Gastroesophageal sphincter (tissue), 4 donors: ENCODE measurements around the gene IL1RAPL1. TPM values are rescaled to one million over a fixed set of nuclear protein-coding genes. Genes with fewer than 3 reads are reported as not detected.

Source experiments
- ATAC-seq: fragments of 150-250 bp; one replicate; pipeline ENCODE4 v1.9.1; 2016; ENCODE audit warnings: mild to moderate bottlenecking, moderate library complexity
- H3K27ac ChIP-seq, 4 donors: fragments of 200-600 bp; sonication (generic) in 3 of 4; 1 replicate in 3 of 4; 2 replicates in 1 of 4; pipeline ENCODE4 v1.5.1; 2016 to 2019
- H3K27me3 ChIP-seq: fragments of 200-600 bp; sonication (generic); one replicate; pipeline ENCODE4 v1.5.1; 2019
- H3K36me3 ChIP-seq, 2 donors: fragments of 200-600 bp; sonication (generic); one replicate each; pipeline ENCODE4 v1.5.1; 2019; ENCODE audit warnings: control low read depth in 1 of 2
- H3K4me1 ChIP-seq, 3 donors: fragments of 200-600 bp; sonication (generic); 1 replicate in 2 of 3; 2 replicates in 1 of 3; pipeline ENCODE4 v1.5.1; 2016 to 2019; ENCODE audit warnings: control low read depth in 2 of 3
- H3K4me3 ChIP-seq, 2 donors: fragments of 200-600 bp; sonication (generic); one replicate each; pipeline ENCODE4 v1.5.1; 2019; ENCODE audit warnings: mild to moderate bottlenecking in 1 of 2, moderate library complexity in 1 of 2
- H3K9me3 ChIP-seq, 3 donors: fragments of 200-600 bp; sonication (generic); one replicate each; pipeline ENCODE4 v1.5.1; 2017 to 2019; ENCODE audit warnings: control low read depth in 2 of 3
- EP300 ChIP-seq: sonication (generic); formaldehyde crosslinking; IDR thresholded peaks from one replicate; pipeline ENCODE4 v1.6.1; 2017; ENCODE audit warnings: antibody characterized with exemption, mild to moderate bottlenecking
- POLR2A ChIP-seq, 2 donors: fragments of 450-650 bp; IDR thresholded peaks; one replicate each; pipeline ENCODE4 v1.6.1; 2017; ENCODE audit warnings: antibody characterized with exemption in 2 of 2, mild to moderate bottlenecking in 2 of 2, moderate library complexity in 1 of 2
- POLR2AphosphoS5 ChIP-seq: sonication (generic); formaldehyde crosslinking; IDR thresholded peaks from one replicate; pipeline ENCODE4 v1.6.1; 2017; ENCODE audit warnings: antibody characterized with exemption
- WGBS, 2 donors: methylation state at CpG; one replicate each; pipeline ENCODE4 v1.1.5; 2018; ENCODE audit warnings: low coverage in 1 of 2; 5-methylcytosine and 5-hydroxymethylcytosine counted together
- total RNA-seq, 4 donors: library from RNA; depleted of rRNA; stranded (reverse); fragments of >200 nt; gene quantifications; one replicate each; pipeline ENCODE4 v1.1.0, GENCODE V29; 2016
- TF ChIP-seq, protein P1 (sequence below), 4 experiments: fragments of 200-600 bp in 2 of 4; fragments of 450-650 bp in 2 of 4; sonication (generic) in 1 of 4; IDR thresholded peaks; one replicate each; pipeline ENCODE4 v1.5.1; 2017 to 2019; ENCODE audit warnings: antibody characterized with exemption in 4 of 4, mild to moderate bottlenecking in 2 of 4, moderate library complexity in 2 of 4

IL1RAPL1 gene
- total RNA-seq, 4 donors from 2014 or later, result 0.27 to 1.6 (median 0.44) TPM

- TF ChIP-seq POLR2AphosphoS5, result no peak
- TF ChIP-seq, protein P1, sequence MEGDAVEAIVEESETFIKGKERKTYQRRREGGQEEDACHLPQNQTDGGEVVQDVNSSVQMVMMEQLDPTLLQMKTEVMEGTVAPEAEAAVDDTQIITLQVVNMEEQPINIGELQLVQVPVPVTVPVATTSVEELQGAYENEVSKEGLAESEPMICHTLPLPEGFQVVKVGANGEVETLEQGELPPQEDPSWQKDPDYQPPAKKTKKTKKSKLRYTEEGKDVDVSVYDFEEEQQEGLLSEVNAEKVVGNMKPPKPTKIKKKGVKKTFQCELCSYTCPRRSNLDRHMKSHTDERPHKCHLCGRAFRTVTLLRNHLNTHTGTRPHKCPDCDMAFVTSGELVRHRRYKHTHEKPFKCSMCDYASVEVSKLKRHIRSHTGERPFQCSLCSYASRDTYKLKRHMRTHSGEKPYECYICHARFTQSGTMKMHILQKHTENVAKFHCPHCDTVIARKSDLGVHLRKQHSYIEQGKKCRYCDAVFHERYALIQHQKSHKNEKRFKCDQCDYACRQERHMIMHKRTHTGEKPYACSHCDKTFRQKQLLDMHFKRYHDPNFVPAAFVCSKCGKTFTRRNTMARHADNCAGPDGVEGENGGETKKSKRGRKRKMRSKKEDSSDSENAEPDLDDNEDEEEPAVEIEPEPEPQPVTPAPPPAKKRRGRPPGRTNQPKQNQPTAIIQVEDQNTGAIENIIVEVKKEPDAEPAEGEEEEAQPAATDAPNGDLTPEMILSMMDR (IDR thresholded peaks at IDR 0.05), result no peak
- TF ChIP-seq EP300, result no peak
- TF ChIP-seq POLR2A (IDR thresholded peaks at IDR 0.05), result no peak
- no peak for ATAC-seq
- Histone ChIP-seq H3K4me1 (no peaks in the 10 kb centered on the region), H3K9me3 (no peaks in the 10 kb centered on the region), H3K36me3 (no peaks in the 10 kb centered on the region), H3K27ac (no peak overlapping the region), H3K4me3 (no peak overlapping the region), H3K27me3 (no peaks in the 10 kb centered on the region)
- WGBS, 2 donors, result 77 to 78% methylated on average over 2 of the region's 2 CpGs
These were observed 1285.6 kb downstream of the IL1RAPL1 start for GRCh38 chrX:29872831-29873230.

DNA sequence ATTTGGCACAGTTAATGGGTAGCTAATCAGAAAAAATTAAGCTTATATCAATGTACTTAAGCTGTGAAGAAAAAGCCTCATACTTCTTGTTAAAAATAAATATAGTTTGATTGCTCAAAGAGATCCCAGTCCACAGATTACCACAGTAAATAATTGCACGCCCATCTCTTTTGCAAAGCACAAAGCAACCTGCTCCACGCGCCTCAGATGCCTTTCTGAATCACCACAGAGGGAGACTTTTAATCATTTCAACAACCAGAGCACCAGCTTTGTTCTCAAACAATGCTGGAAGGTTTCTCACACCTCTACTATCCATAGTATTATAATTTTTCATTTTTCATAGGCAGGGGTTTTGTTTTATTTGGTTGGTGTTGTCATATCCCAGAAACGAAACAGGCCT is 1289.5 kb downstream of the IL1RAPL1 start:
- Histone ChIP-seq H3K27me3 (no peaks in the 10 kb centered on the region), H3K4me3 (no peak overlapping the region), H3K4me1 (no peaks in the 10 kb centered on the region), H3K27ac (no peak overlapping the region), H3K36me3 (no peaks in the 10 kb centered on the region), H3K9me3 (no peaks in the 10 kb centered on the region)
- TF ChIP-seq, protein P1 (IDR thresholded peaks at IDR 0.05), result no peak
- no peak for ATAC-seq
- 69 to 95% methylated on average over 3 of the region's 4 CpGs for WGBS, 2 donors

DNA sequence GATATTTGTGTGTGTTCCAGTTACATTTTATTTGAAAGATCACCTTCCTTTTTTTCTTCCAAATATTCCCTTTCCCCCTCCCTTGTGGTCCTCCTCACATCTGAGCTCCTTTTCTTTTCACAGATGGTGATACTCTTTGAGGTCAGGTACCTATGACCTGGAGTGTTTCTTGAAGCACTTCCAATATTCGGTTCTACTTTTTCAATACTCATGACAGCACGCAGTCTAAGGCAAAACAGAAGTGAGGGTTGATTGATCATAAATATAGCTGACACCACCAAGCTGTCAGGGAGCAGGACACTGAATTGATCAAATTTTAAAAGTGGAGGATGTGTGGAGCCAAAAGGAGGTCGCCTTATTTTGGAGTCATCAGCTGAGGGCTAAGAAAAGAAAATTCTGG is 1293.7 kb downstream of the IL1RAPL1 start:
- 46 to 71% methylated on average over 1 to 3 of the region's 3 CpGs for WGBS, 2 donors
- Histone ChIP-seq H3K4me3 (no peak overlapping the region), H3K9me3 (no peaks in the 10 kb centered on the region), H3K36me3 (no peaks in the 10 kb centered on the region), H3K27me3 (no peaks in the 10 kb centered on the region), H3K27ac (no peak overlapping the region), H3K4me1 (no peaks in the 10 kb centered on the region)
- ATAC-seq, result no peak
- TF ChIP-seq POLR2A (IDR thresholded peaks at IDR 0.05) (no peak), EP300 (no peak), POLR2AphosphoS5 (no peak)
- TF ChIP-seq, protein P1 (IDR thresholded peaks at IDR 0.05), result no peak

DNA sequence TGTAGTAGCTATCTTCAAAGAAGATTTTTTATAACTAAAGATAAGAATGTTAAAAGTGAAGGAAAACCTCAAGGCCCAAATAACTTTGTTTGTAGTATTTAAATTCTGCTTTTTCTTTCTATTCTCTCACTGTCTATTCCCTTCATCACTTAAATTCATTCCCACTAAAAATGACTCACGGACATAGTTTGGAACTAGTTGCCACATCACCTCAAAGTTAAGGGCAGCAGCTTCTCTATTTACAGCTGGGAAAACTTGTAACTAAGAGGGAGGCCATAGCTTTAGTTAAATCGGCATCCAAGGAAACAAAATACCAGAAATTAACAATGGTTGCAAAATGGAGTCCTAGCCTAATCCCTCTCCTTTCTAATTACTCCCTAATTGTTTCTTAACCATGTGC is 1302.8 kb downstream of the IL1RAPL1 start:
- TF ChIP-seq POLR2AphosphoS5 (no peak), EP300 (no peak), POLR2A (IDR thresholded peaks at IDR 0.05) (no peak)
- TF ChIP-seq, protein P1 (IDR thresholded peaks at IDR 0.05), result no peak
- H3K27me3 ChIP-seq, result no peaks in the 10 kb centered on the region
- 60% methylated on average over 2 of the region's 2 CpGs; no CpG with 5 or more reads in 1 of the 2 donors for WGBS, 2 donors
- no peaks in the 10 kb centered on the region for H3K4me1 ChIP-seq
- no peaks in the 10 kb centered on the region for H3K36me3 ChIP-seq
- ATAC-seq, result no peak
- no peaks in the 10 kb centered on the region for H3K9me3 ChIP-seq
- no peak overlapping the region for H3K4me3 ChIP-seq
- H3K27ac ChIP-seq, result no peak overlapping the region

DNA sequence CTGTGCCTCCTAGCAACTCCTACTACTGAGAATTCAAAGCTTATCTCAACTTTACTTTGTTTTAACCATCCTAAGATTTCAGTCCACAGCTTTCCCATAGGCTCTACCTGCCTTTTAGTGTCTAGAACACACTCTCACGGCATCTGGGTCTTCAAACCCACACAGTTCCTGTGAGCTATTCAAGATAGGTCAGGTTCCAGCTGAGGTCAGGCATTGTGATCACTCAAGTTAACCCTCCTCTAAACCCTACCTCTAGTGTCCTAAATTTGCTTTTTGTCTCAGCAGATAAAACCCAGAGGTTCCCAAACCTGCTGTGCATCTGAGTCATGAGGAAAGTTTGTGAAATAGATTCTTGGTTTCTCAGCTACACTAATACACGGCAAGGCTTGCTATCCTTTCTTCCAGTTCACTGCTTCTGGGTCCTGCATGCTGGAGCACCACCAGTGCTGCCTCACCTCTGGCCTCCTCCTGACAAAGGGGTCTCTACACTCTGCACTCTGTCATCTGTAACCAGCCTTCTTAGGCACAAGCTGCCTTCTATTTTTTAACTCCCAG is 1303.5 kb downstream of the IL1RAPL1 start:
- Histone ChIP-seq H3K9me3 (no peaks in the 10 kb centered on the region), H3K36me3 (no peaks in the 10 kb centered on the region), H3K27me3 (no peaks in the 10 kb centered on the region), H3K4me1 (no peaks in the 10 kb centered on the region), H3K4me3 (no peak overlapping the region), H3K27ac (no peak overlapping the region)
- TF ChIP-seq POLR2A (IDR thresholded peaks at IDR 0.05) (no peak), POLR2AphosphoS5 (no peak), EP300 (no peak)
- TF ChIP-seq, protein P1 (IDR thresholded peaks at IDR 0.05), result no peak
- ATAC-seq, result no peak
- 40 to 54% methylated on average over 1 to 2 of the region's 2 CpGs for WGBS, 2 donors
